Prostate gland (tissue), 2 donors: ENCODE measurements around the gene LRRTM4.

ENCODE experiments used
- POLR2A ChIP-seq: fragments of 450-650 bp; IDR thresholded peaks from one replicate; pipeline ENCODE4 v1.6.1; 2016; ENCODE audit warnings: antibody characterized with exemption, mild to moderate bottlenecking
- TF ChIP-seq, protein P1 (sequence below), 4 experiments: fragments of 200-600 bp in 2 of 4; fragments of 450-650 bp in 2 of 4; sonication (generic) in 2 of 4; IDR thresholded peaks; 1 replicate in 3 of 4; 2 replicates in 1 of 4; pipeline ENCODE4 v1.5.1; 2016 to 2019; ENCODE audit warnings: antibody characterized with exemption in 4 of 4, mild to moderate bottlenecking in 2 of 4, moderate library complexity in 2 of 4

DNA sequence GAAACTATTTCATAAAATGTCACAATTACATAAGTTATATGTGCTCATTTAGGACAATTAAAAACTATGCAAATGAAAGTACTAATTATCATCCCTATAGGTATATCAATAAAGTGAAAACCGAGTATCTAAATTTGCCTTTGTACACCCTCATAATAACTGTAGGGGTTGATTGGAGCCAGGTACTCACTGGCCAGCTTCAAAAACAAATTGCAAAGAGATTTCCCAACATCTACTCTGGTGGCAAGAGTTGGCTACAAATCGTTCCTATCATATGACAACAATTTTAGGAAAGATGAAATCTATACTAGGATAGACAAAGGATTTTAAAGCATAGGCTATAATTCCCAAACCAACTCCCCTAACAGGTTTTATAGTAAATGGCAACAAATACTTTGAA is 556.4 kb downstream of the LRRTM4 start:
- TF ChIP-seq, protein P1, sequence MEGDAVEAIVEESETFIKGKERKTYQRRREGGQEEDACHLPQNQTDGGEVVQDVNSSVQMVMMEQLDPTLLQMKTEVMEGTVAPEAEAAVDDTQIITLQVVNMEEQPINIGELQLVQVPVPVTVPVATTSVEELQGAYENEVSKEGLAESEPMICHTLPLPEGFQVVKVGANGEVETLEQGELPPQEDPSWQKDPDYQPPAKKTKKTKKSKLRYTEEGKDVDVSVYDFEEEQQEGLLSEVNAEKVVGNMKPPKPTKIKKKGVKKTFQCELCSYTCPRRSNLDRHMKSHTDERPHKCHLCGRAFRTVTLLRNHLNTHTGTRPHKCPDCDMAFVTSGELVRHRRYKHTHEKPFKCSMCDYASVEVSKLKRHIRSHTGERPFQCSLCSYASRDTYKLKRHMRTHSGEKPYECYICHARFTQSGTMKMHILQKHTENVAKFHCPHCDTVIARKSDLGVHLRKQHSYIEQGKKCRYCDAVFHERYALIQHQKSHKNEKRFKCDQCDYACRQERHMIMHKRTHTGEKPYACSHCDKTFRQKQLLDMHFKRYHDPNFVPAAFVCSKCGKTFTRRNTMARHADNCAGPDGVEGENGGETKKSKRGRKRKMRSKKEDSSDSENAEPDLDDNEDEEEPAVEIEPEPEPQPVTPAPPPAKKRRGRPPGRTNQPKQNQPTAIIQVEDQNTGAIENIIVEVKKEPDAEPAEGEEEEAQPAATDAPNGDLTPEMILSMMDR (IDR thresholded peaks at IDR 0.05): no peak
- TF ChIP-seq POLR2A: no peak
